Activated T-cell treated with anti-CD3 and anti-CD28 coated beads, Interleukin-2, amount 50 U/mL, for 72 hours (primary cell): ENCODE measurements around the gene ZNF184. TPM values are rescaled to one million over a fixed set of nuclear protein-coding genes. Genes with fewer than 3 reads are reported as not detected.
A peak's percentile ranks its signal among the peaks of the same experiment; 100 is the strongest.

ENCODE experiments used
- ATAC-seq, 2 donors: fragments of 150-1000 bp; cut with Tn5 transposase; replicated peaks in 1 of 2; 2 replicates each; pipeline ENCODE4 v1.10.0; 2021; ENCODE audit warnings: moderate library complexity in 2 of 2, mild to moderate bottlenecking in 1 of 2
- DNase-seq, 2 donors: peaks; one replicate each; pipeline ENCODE4 v3.0.0; 2021 to 2022; ENCODE audit warnings: mixed read lengths in 1 of 2
- H3K27ac Mint-ChIP-seq: one replicate; pipeline ENCODE4 v1.8.0; 2022; ENCODE audit warnings: mild to moderate bottlenecking, moderate library complexity, mixed read lengths
- H3K27me3 Mint-ChIP-seq: one replicate; pipeline ENCODE4 v1.8.0; 2022; ENCODE audit warnings: low read depth, mixed read lengths
- H3K36me3 Mint-ChIP-seq, 2 donors: one replicate each; pipeline ENCODE4 v1.8.0; 2022; ENCODE audit warnings: mixed read lengths in 2 of 2, mild to moderate bottlenecking in 1 of 2; ENCODE audit not compliant: insufficient read depth in 2 of 2
- H3K4me1 Mint-ChIP-seq: one replicate; pipeline ENCODE4 v1.8.0; 2022; ENCODE audit warnings: low read depth, mixed read lengths
- H3K4me3 Mint-ChIP-seq, 2 donors: one replicate each; pipeline ENCODE4 v1.8.0; 2022; ENCODE audit warnings: mild to moderate bottlenecking in 2 of 2, mixed read lengths in 2 of 2, moderate library complexity in 2 of 2
- H3K9me3 Mint-ChIP-seq, 2 donors: one replicate each; pipeline ENCODE4 v1.8.0; 2022; ENCODE audit warnings: mixed read lengths in 2 of 2
- total RNA-seq, 2 donors: library from RNA; stranded (reverse); gene quantifications; one replicate each; pipeline ENCODE4 v1.2.3, GENCODE V29; 2022

Gene ZNF184
- 10 to 100 TPM; 12.3 to 13.1 TPM for total RNA-seq

DNA sequence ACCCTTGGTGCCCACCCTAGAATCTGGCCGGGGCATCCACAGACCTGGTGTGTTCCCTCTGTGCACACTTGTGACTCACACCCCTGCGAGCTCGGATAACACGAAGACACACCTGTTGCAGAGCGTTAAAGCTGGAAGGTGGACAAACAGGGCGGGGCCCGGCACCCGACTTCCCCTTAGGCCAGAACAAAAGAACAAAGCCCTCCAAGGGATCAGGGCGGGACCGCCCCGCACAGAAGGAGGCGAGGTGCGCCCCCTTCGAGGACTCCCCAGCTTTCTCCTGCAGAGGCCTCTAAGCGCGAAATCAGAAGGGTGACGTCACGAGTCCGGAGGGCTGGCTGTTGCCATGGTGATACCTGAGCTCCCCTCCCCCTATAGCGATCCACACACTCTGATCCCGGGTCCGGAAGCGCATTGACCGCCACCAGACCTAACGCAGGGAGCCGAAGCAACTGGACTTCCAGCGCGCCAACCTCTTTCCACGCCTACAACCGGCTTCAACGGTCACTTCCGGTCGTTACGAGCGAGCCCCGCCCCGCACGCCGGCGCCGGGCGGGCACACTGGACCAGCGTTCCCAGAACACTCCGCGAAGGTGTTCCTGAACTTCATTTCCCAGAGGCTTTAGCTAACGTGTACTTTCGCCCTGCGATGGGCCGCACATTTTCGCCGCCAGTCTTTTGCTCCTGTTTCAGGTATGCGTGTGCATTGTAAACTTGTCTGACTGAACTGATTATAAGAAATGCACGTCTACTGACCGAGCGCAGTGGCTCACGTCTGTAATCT lies at the start of gene ZNF184:
TSS of gene ZNF184 (minus strand) at position 489 of the 784 bp plus-strand sequence. CDS start 811 bp downstream, outside the sequence.
- peak; percentile 87 to 91 for DNase-seq
- Mint-ChIP-seq H3K4me1 (peaks cover 51% of the 10 kb centered on the region), H3K4me3 (peak within 1 kb of the TSS; percentile 86 to 99), H3K9me3 (peaks cover 0 to 1% of the 10 kb centered on the region in 2 donors), H3K36me3 (peaks cover 17 to 25% of the 10 kb centered on the region in 2 donors), H3K27me3 (no peaks in the 10 kb centered on the region), H3K27ac (peak within 1 kb of the TSS; percentile 97)
- peak; percentile 89 to 92 for ATAC-seq

- Mint-ChIP-seq H3K36me3 (no peaks in the 10 kb centered on the region), H3K27ac (peak overlapping the region; percentile 92), H3K27me3 (peaks cover 29% of the 10 kb centered on the region), H3K9me3 (no peaks in the 10 kb centered on the region), H3K4me1 (peaks cover 16% of the 10 kb centered on the region), H3K4me3 (peak overlapping the region; percentile 86 to 92)
- DNase-seq (peak; percentile 52 to 60), ATAC-seq (peak; percentile 81)
Observed at GRCh38 chr6:27518881-27519795, 46.2 kb upstream of the ZNF184 start.

DNA sequence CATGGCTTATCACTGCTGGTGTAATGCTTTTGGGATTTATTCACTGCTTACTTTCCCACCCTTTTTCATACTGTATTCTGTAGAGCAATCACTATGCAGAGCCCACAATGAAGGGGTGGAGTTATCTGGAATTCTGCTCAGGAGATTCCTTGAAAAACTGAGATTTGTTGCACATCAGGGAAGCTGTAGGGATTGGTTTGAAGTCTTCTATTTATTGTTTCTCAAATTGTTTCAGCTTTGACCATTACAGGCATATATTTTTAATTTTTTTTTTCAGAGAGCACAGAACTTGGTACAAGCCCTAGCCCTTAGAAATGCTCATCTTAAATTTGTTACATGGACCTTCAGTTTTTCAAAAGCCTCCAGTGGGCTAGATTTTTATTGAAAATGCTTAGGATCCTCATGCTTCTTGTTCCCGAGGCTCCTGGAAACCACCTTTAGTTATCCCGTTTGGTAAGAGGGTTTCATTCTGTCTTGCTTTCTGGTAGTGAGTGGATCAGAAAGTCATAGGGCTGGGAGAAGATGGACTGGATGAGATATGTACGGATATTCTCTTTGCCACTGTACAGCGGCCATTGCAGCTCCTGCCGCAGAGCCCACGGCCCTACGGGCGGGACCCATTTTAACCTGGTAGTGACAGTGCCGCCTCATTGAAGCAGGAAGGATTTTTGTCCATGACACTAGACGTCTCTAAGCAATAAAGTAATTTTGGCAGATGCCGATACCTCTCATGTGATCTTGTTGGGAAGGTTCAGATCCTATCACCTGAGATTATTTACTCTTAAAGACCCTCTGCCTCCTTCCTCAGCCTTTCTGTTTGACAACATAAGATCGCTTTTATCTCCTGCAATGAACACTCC lies 45.3 kb upstream of the ZNF184 start:
- no peaks in the 10 kb centered on the region for H3K9me3 Mint-ChIP-seq
- peaks cover 39% of the 10 kb centered on the region for H3K27me3 Mint-ChIP-seq
- H3K27ac Mint-ChIP-seq = peak overlapping the region; percentile 92
- H3K4me1 Mint-ChIP-seq = peaks cover 16% of the 10 kb centered on the region
- H3K36me3 Mint-ChIP-seq = no peaks in the 10 kb centered on the region
- peak overlapping the region; percentile 86 to 92 for H3K4me3 Mint-ChIP-seq
- ATAC-seq = peak; percentile 43 to 46
- DNase-seq = peak in 1 of 2 donors; percentile 14

DNA sequence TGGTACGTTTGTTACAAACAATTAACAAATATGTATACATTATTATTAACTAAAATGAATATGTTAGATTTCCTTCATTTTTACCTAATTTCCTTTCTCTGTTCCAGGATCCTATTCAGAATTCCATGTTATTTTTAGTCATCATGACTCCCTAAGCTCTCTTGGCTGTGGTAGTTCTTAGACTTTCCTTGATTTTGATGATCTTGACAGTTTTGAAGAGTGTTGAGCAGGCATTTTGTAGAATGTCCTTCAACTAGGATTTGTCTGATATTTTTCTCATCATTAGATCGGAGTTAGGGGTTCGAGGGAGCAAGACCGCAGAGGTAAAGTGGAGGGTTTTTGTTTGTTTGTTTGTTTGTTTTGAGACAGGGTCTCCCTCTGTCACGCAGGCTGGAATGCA lies 44.3 kb upstream of the ZNF184 start:
- Mint-ChIP-seq H3K27ac (no peak overlapping the region), H3K36me3 (no peaks in the 10 kb centered on the region), H3K4me1 (peaks cover 16% of the 10 kb centered on the region), H3K9me3 (no peaks in the 10 kb centered on the region), H3K4me3 (peak overlapping the region in 1 of 2 donors; percentile 43), H3K27me3 (peaks cover 48% of the 10 kb centered on the region)
- no peak for DNase-seq
- ATAC-seq = no peak

DNA sequence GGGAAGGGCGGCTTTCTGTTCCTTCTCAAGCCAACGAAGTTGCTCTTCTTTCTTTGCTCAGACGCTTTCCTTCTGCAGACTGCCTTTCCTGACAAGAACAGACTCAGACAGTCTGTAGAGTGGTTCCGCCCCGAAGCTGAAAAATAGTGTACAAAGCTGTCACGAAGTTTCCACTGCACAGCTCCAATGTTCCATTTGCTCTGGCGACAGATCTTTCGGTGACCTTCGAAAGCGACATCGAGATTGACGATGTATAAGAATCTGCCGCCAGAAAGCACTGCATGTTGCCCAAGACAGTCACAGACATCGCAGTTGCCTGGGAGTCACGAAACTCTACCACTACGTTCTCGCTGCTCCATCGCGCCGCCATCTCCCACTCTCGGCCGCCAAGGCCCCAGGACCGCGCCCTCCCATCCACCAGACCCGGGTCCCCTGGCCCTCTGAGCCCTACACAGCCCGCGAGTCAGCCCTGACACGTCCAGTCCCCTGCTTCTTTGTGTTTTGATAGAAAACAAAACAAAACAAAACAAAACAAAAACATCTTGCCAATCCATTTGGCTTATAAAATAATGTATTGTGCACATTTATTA lies 42.1 kb upstream of the ZNF184 start:
- Mint-ChIP-seq H3K9me3 (no peaks in the 10 kb centered on the region), H3K4me1 (peaks cover 16% of the 10 kb centered on the region), H3K27ac (no peak overlapping the region), H3K27me3 (peaks cover 68% of the 10 kb centered on the region), H3K36me3 (no peaks in the 10 kb centered on the region), H3K4me3 (peak overlapping the region; percentile 54 to 65)
- DNase-seq (no peak), ATAC-seq (no peak)

DNA sequence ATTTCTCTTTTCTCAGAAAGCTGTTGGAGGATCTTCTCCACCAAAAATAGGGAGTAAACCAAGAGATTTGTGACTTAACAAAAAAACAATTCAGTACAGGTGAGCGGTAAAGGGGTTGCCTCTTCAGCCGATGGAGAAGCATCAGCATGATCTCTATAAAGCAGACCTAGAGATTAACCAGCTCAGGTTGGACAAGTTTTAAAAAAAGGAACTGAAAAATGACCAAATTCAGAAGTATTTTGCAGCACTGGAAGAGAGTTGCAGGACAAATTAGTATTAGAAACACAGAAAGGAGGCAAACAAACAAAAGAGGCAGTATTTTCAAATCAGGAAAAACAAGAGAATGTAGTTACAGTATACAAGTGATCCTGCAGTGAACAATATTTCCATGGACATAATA lies 39.6 kb upstream of the ZNF184 start:
- Mint-ChIP-seq H3K36me3 (no peaks in the 10 kb centered on the region), H3K9me3 (no peaks in the 10 kb centered on the region), H3K4me1 (no peaks in the 10 kb centered on the region), H3K4me3 (no peak overlapping the region), H3K27ac (no peak overlapping the region), H3K27me3 (peaks cover 78% of the 10 kb centered on the region)
- ATAC-seq (no peak), DNase-seq (no peak)

GRCh38 chr6:27507041-27507956 lies 34.4 kb upstream of the ZNF184 start:
- Mint-ChIP-seq H3K27ac (no peak overlapping the region), H3K36me3 (peaks cover 0 to 1% of the 10 kb centered on the region in 2 donors), H3K4me3 (no peak overlapping the region), H3K27me3 (peaks cover 31% of the 10 kb centered on the region), H3K9me3 (no peaks in the 10 kb centered on the region), H3K4me1 (peaks cover 33% of the 10 kb centered on the region)
- DNase-seq (no peak), ATAC-seq (no peak)

- Mint-ChIP-seq H3K4me3 (peak overlapping the region in 1 of 2 donors; percentile 19), H3K4me1 (peaks cover 42% of the 10 kb centered on the region), H3K27ac (peak overlapping the region; percentile 61), H3K27me3 (peaks cover 22% of the 10 kb centered on the region), H3K36me3 (peaks cover 0 to 1% of the 10 kb centered on the region in 2 donors), H3K9me3 (no peaks in the 10 kb centered on the region)
- DNase-seq (peak; percentile 36 to 41), ATAC-seq (peak; percentile 30 to 47)
Observed at GRCh38 chr6:27505209-27506027, 32.5 kb upstream of the ZNF184 start.

GRCh38 chr6:27503436-27504030 lies 30.6 kb upstream of the ZNF184 start:
- peak overlapping the region; percentile 98 for H3K27ac Mint-ChIP-seq
- peaks cover 42% of the 10 kb centered on the region for H3K4me1 Mint-ChIP-seq
- peak overlapping the region; percentile 83 to 98 for H3K4me3 Mint-ChIP-seq
- peak; percentile 71 to 85 for DNase-seq
- peak; percentile 61 to 68 for ATAC-seq
- peaks cover 15% of the 10 kb centered on the region for H3K27me3 Mint-ChIP-seq
- no peaks in the 10 kb centered on the region for H3K9me3 Mint-ChIP-seq
- H3K36me3 Mint-ChIP-seq = peaks cover 0 to 1% of the 10 kb centered on the region in 2 donors

GRCh38 chr6:27502508-27503435 lies 29.9 kb upstream of the ZNF184 start:
- ATAC-seq (peak; percentile 73 to 76), DNase-seq (peak; percentile 68 to 72)
- peaks cover 0 to 1% of the 10 kb centered on the region in 2 donors for H3K36me3 Mint-ChIP-seq
- no peaks in the 10 kb centered on the region for H3K9me3 Mint-ChIP-seq
- peak overlapping the region; percentile 98 for H3K27ac Mint-ChIP-seq
- H3K27me3 Mint-ChIP-seq = peaks cover 15% of the 10 kb centered on the region
- H3K4me1 Mint-ChIP-seq = peaks cover 42% of the 10 kb centered on the region
- peak overlapping the region; percentile 83 to 98 for H3K4me3 Mint-ChIP-seq
